Heart right ventricle (tissue), 16 donors: ENCODE results near the gene IGSF21. TPM values are rescaled to one million over a fixed set of nuclear protein-coding genes. Genes with fewer than 3 reads are reported as not detected.

Experiments
- ATAC-seq, 8 donors: fragments of 200-7000 bp; cut with Tn5 transposase; one replicate each; pipeline ENCODE4 v1.9.1; 2020; ENCODE audit warnings: mild to moderate bottlenecking in 8 of 8, moderate library complexity in 8 of 8, moderate number of reproducible peaks in 1 of 8
- DNase-seq, 2 donors: peaks; one replicate each; pipeline ENCODE4 v3.0.0-alpha.2; 2020
- H3K27ac ChIP-seq, 10 donors: fragments of 200-600 bp; sonication (generic) in 2 of 10; one replicate each; pipeline versions ENCODE4 v1.5.0 to v1.8.0; 2020 to 2022; ENCODE audit warnings: mild to moderate bottlenecking in 3 of 10
- H3K27me3 ChIP-seq, 7 donors: fragments of 200-600 bp; one replicate each; pipeline ENCODE4 v1.8.0; 2021 to 2022; ENCODE audit warnings: mild to moderate bottlenecking in 2 of 7
- H3K36me3 ChIP-seq, 9 donors: fragments of 200-600 bp; sonication (generic) in 1 of 9; one replicate each; pipeline versions ENCODE4 v1.5.0 to v1.8.0; 2020 to 2022; ENCODE audit warnings: mild to moderate bottlenecking in 2 of 9
- H3K4me1 ChIP-seq, 9 donors: fragments of 200-600 bp; sonication (generic) in 1 of 9; one replicate each; pipeline versions ENCODE4 v1.5.0 to v1.8.0; 2020 to 2022; ENCODE audit warnings: mild to moderate bottlenecking in 4 of 9
- H3K4me3 ChIP-seq, 10 donors: fragments of 200-600 bp; sonication (generic) in 2 of 10; one replicate each; pipeline versions ENCODE4 v1.5.0 to v1.8.0; 2020 to 2022; ENCODE audit warnings: mild to moderate bottlenecking in 7 of 10, moderate library complexity in 2 of 10
- H3K9me3 ChIP-seq, 11 donors: fragments of 200-600 bp in 10 of 11; sonication (generic) in 2 of 11; one replicate each; pipeline versions ENCODE4 v1.5.0 to v1.8.0; 2013 to 2022; ENCODE audit warnings: mild to moderate bottlenecking in 2 of 11, control low read depth in 1 of 11, moderate library complexity in 1 of 11
- CTCF ChIP-seq, 9 donors: fragments of 200-600 bp; sonication (generic) in 2 of 9; IDR thresholded peaks; one replicate each; pipeline versions ENCODE4 v1.5.0 to v1.8.0; 2021 to 2022; ENCODE audit warnings: antibody characterized with exemption in 9 of 9, mild to moderate bottlenecking in 5 of 9, moderate library complexity in 1 of 9
- WGBS, 2 donors: extraction: QIAGEN DNeasy Blood & Tissue Kit; methylation state at CpG; one replicate each; pipeline ENCODE4 v1.1.7; 2013; ENCODE audit warnings: inconsistent platforms in 1 of 2; 5-methylcytosine and 5-hydroxymethylcytosine counted together
- intact Hi-C, 10 donors: fragments of 100-400 bp; cut with DNase I; formaldehyde crosslinking; loops; one replicate each; pipeline versions ENCODE4 v1.11.1 to v1.14.2; 2022
- polyA plus RNA-seq, 2 donors: library from polyadenylated mRNA; stranded (reverse); fragments of 200-250 nt; gene quantifications; one replicate each; pipeline ENCODE4 v1.2.3, GENCODE V29; 2013
- total RNA-seq, 10 donors: library from RNA; stranded (reverse); fragmentation: NEBNext Ultra II Directional in 3 of 10; extraction: Animal tissue kit (Norgen Biotek cat#: 25700) in 3 of 10; gene quantifications; one replicate each; pipeline versions ENCODE4 v1.2.1 to v1.2.4, GENCODE V29; 2021 to 2023
- donor health status: Arrhythmogenic right ventricular cardiomyopathy.
- donor health status: ischemic (EF 13 %, LVEDD 7.1; RV severe dilation, severe dysfunction).
- donor health status: healthy with polysubstance abuse.
- donor health status: DM: no; HTN: yes; CAD: no.
- donor health status: DM: no; HTN: no; CAD: no.
- donor health status: ischemic (EF 25% LVEDD 6.9; RV normal size, moderate dysfunction).
- donor health status: ischemic (EF 25% LVEDD 5.7; RV mildly dilated, moderate dysfunction).
- donor health status: healthy.
- donor health status: DM: yes; HTN: yes; CAD: no.
- donor health status: Ischemic cardiomyopathy.
- donor health status: ischemic (EF 35%, LVEDD 5.7; RV mildly dilated, moderate dysfunction).
- donor health status: nonischemic (EF 11% LVEDD 7.7; RV severe dilation, severe dysfunction).
- donor health status: DM: yes; HTN: yes; CAD: no.
- donor health status: PGD.
- donor health status: ischemic (EF 29% LVEDD 5.4; RV normal size, mild dysfunction).
- donor health status: nonischemic (EF 23%, LVEDD 6.1; RV moderate dilation, normal function).

IGSF21 gene
- total and polyA plus RNA-seq, 12 donors = 0.13 to 1.6 (median 0.51) TPM; not detected in 1

DNA sequence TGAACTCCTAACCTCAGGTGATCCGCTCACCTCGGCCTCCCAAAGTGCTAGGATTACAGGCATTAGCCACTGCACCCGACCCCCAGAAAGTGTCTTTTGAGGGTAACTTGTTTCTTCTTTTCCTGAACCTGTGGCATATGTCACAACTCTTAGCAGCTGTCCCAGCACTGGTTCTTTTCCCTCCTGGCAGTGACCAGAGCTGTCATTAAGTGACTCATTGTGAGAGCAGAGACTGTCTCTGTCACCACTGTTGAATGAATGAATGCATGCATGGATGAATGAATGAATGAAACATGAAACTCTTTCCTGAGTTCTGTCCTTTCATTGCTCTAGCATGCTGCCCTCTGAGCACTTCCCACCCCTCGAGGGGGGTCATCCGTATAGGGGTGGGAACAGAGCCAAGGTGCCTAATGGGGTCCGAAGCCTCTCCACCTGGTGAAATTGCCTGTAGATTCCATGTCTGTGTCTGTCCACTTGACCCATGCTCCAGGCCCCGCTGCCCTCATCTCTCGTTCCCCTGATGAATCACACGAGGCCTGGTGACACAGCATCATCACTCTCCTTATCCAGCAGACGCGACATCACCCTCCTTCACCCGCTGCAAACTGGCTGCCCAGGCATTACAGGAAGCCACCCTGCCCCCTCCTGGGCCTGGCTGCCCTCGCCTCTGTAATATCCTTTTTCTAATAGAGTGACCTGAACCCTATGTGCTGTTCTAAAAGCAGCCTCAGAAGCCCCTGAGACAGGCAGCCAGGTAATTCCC, 75.0 kb downstream of the IGSF21 start:
- ATAC-seq (peak in 7 of 8 donors; percentile 20 to 75 (median 64)), DNase-seq (peak in 1 of 2 donors; percentile 25)
- peak in 1 of 9 donors; percentile 13 for TF ChIP-seq CTCF (IDR thresholded peaks at IDR 0.05)
- Histone ChIP-seq H3K9me3 (no peaks in the 10 kb centered on the region), H3K27ac (no peak overlapping the region), H3K4me3 (no peak overlapping the region), H3K36me3 (no peaks in the 10 kb centered on the region), H3K4me1 (peaks cover 0 to 6% (median 0%) of the 10 kb centered on the region in 9 donors), H3K27me3 (peaks cover 0 to 72% (median 40%) of the 10 kb centered on the region in 7 donors)
- intact Hi-C loops = no loop called here
- 29 to 35% methylated on average over 13 of the region's 13 CpGs for WGBS, 2 donors

DNA sequence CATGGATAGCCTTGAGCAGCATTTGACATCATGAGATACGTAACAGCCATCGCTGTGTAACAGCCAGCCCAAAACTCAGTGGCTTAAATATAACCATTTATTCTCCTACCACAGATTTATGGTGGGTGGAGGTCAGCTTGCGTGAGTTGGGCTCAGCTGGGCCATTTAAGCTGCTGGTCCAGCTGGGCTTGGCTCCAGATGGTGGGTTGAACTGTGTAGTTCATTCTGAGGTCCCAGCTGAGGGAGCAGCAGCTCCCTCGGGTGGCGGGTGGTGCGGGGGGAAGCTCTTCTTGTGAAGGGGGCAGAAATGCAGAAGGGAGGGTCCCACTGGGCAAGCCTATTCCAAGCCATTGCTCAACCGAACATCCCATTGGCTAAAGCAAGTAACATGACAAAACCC, 75.9 kb downstream of the IGSF21 start:
- no peaks in the 10 kb centered on the region for H3K36me3 ChIP-seq
- peaks cover 0 to 4% (median 0%) of the 10 kb centered on the region in 9 donors for H3K4me1 ChIP-seq
- TF ChIP-seq CTCF (IDR thresholded peaks at IDR 0.05) = no peak
- no peak overlapping the region for H3K27ac ChIP-seq
- ATAC-seq (no peak), DNase-seq (no peak)
- H3K27me3 ChIP-seq = peaks cover 0 to 64% (median 30%) of the 10 kb centered on the region in 7 donors
- WGBS, 2 donors = 70 to 71% methylated on average over 7 of the region's 7 CpGs
- H3K9me3 ChIP-seq = no peaks in the 10 kb centered on the region
- H3K4me3 ChIP-seq = no peak overlapping the region
- intact Hi-C loops = no loop called here

DNA sequence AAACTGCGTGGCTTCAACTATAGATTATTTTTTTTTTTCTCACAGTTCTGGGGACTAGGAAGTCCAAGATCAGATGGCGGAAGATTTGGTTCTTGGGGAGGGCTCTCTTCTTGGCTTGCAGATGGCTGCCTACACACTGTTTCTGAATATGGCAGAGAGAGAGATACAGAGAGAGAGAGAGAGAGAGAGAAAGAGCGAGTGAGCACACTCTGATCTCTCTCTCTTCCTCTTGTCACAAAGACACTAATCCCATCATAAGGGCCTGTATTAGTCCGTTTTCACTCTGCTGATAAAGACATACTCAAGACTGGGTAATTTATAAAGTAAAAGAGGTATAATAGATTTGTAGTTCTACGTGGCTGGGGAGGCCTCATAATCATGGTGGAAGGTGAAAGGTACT, 79.5 kb downstream of the IGSF21 start:
- ATAC-seq = no peak
- Histone ChIP-seq H3K36me3 (no peaks in the 10 kb centered on the region), H3K4me1 (peaks cover 0 to 6% (median 0%) of the 10 kb centered on the region in 9 donors), H3K27ac (no peak overlapping the region), H3K27me3 (peaks cover 0 to 67% (median 22%) of the 10 kb centered on the region in 7 donors), H3K4me3 (no peak overlapping the region), H3K9me3 (no peaks in the 10 kb centered on the region)
- 60 to 63% methylated on average over 5 of the region's 5 CpGs for WGBS, 2 donors
- DNase-seq = no peak
- intact Hi-C loops = no loop called here
- no peak for TF ChIP-seq CTCF (IDR thresholded peaks at IDR 0.05)

DNA sequence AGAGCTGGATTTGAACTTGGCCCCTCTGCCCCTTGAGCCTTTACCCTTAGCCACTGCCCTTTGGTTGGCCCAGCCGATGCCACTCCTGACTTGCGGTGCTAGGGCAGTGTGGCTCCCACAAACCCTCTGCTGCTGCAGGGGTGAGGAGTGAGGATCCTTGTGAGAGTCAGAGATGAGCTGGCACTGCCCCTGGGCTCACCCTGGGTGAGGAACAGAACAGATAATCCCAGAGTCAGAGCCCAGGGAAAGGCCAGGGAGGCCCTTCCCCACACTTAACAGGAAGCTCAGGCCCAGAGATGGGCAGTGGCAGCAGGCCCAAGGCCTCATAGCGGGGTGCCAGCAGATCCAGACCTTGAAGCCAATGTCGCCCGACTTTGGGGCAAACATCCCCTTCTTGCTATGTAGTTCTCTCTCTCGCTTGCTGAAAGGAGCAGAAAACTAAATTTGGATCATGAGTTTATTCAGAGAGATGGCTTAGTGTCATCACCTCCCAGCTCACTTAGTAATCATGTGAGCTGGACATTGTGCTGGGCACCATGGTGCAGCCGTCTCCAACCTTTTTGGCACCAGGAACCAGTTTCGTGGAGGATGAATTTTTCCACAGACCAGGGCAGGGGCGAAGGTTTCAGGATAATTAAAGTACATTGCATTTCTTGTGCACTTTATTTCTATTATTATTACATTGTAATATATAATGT, 81.4 kb downstream of the IGSF21 start:
- Histone ChIP-seq H3K27ac (peak overlapping the region in 4 of 10 donors; percentile 21 to 55 (median 47)), H3K27me3 (peaks cover 0 to 67% (median 14%) of the 10 kb centered on the region in 7 donors), H3K4me1 (peaks cover 0 to 6% (median 0%) of the 10 kb centered on the region in 9 donors), H3K36me3 (no peaks in the 10 kb centered on the region), H3K9me3 (no peaks in the 10 kb centered on the region), H3K4me3 (no peak overlapping the region)
- ATAC-seq = peak in 5 of 8 donors; percentile 37 to 73 (median 57)
- WGBS, 2 donors = 76 to 82% methylated on average over 9 of the region's 9 CpGs
- intact Hi-C loops = no loop called here
- no peak for DNase-seq
- no peak for TF ChIP-seq CTCF (IDR thresholded peaks at IDR 0.05)
